A549 treated with RU486 at 1 μM for 4 hours (cell line): ENCODE results near the gene RRAD. TPM values are rescaled to one million over a fixed set of nuclear protein-coding genes. Genes with fewer than 3 reads are reported as not detected.

Source experiments
- total RNA-seq: library from RNA; stranded (reverse); fragments of 200-300 nt; extraction: Qiagen RNA extraction; gene quantifications from 5 replicates; pipeline ENCODE4 v1.2.3, GENCODE V29; 2022; ENCODE audit warnings: low read depth

RRAD gene
- total RNA-seq: 7.4 to 17.6 TPM (median 12.5 TPM) in 5 replicates

GRCh38 chr16:66925322-66925840 lies at the start of gene RRAD:
RRAD (minus strand) TSS chr16:66925535; CDS start chr16:66925179, 356 bp downstream.

GRCh38 chr16:66961065-66961744 lies 35.9 kb upstream of the RRAD start, which contains the start of gene CES3:
CES3 (plus strand) TSS chr16:66961266; CDS start chr16:66961308, 42 bp downstream.

GRCh38 chr16:66935314-66936011 lies 10.1 kb upstream of the RRAD start, which contains the start of gene CES2:
CES2 (plus strand) TSS chr16:66935516; CDS start chr16:66935636, 120 bp downstream.

GRCh38 chr16:66934138-66934838 lies 9.0 kb upstream of the RRAD start, which contains the start of gene CIAO2B:
CIAO2B (minus strand) TSS chr16:66934402; CDS start chr16:66934364, 38 bp downstream.

GRCh38 chr16:66918803-66919568 lies 6.3 kb downstream of the RRAD start, which contains the start of gene CDH16:
CDH16 (minus strand) TSS chr16:66918885; CDS start chr16:66918065, 820 bp downstream.

GRCh38 chr16:66880288-66881013 lies 44.9 kb downstream of the RRAD start, which contains the start of gene PDP2:
PDP2 (plus strand) TSS chr16:66880515; CDS start chr16:66884285, 3,770 bp downstream.

Other genes starting within 250 kb of the RRAD start
- 17.0 to 34.1 TPM (median 31.2 TPM) in 5 replicates for gene CMTM4, start 228.8 kb downstream of the RRAD start, total RNA-seq
- 32.0 to 53.2 TPM (median 50.5 TPM) in 5 replicates for gene DYNC1LI2, start 173.9 kb downstream of the RRAD start, total RNA-seq
- gene TERB1, start 124.0 kb downstream of the RRAD start, total RNA-seq: not detected in 5 replicates
- 39.8 to 75.2 TPM (median 70.2 TPM) in 5 replicates for gene NAE1, start 94.6 kb downstream of the RRAD start, total RNA-seq
- not detected in 5 replicates for gene CA7, start 81.1 kb downstream of the RRAD start, total RNA-seq
- 4.0 to 7.2 TPM (median 5.8 TPM) in 5 replicates for gene PDP2, start 45.0 kb downstream of the RRAD start, total RNA-seq
- 0.21 to 0.42 TPM (median 0.25 TPM) in 5 replicates for gene CDH16, start 6.7 kb downstream of the RRAD start, total RNA-seq
- gene CIAO2B, start 8.9 kb upstream of the RRAD start, total RNA-seq: 127 to 184 TPM (median 169 TPM) in 5 replicates
- gene CES2, start 10.0 kb upstream of the RRAD start, total RNA-seq: 25.7 to 32.6 TPM (median 30.3 TPM) in 5 replicates
- 1.5 to 2.2 TPM (median 1.9 TPM) in 5 replicates for gene CES3, start 35.7 kb upstream of the RRAD start, total RNA-seq
- gene CES4A, start 63.1 kb upstream of the RRAD start, total RNA-seq: 1.4 to 2.1 TPM (median 1.6 TPM) in 5 replicates
- 46.6 to 57.3 TPM (median 50.3 TPM) in 5 replicates for gene CBFB, start 103.6 kb upstream of the RRAD start, total RNA-seq
- gene PHAF1, start 184.4 kb upstream of the RRAD start, total RNA-seq: 22.5 to 25.5 TPM (median 24.4 TPM) in 5 replicates
- 6.3 to 8.5 TPM (median 8.3 TPM) in 5 replicates for gene B3GNT9, start 225.5 kb upstream of the RRAD start, total RNA-seq
- gene TRADD, start 234.4 kb upstream of the RRAD start, total RNA-seq: 10.8 to 20.6 TPM (median 18.2 TPM) in 5 replicates
- 5.0 to 8.5 TPM (median 7.1 TPM) in 5 replicates for gene FBXL8, start 234.4 kb upstream of the RRAD start, total RNA-seq
- 8.5 to 15.7 TPM (median 12.7 TPM) in 5 replicates for gene HSF4, start 239.2 kb upstream of the RRAD start, total RNA-seq
- 42.7 to 56.6 TPM (median 54.5 TPM) in 5 replicates for gene NOL3, start 245.0 kb upstream of the RRAD start, total RNA-seq